Thyroid gland (tissue), 4 donors: ENCODE measurements around the gene ATG14. TPM values are rescaled to one million over a fixed set of nuclear protein-coding genes. Genes with fewer than 3 reads are reported as not detected.

ENCODE experiments used
- DNase-seq, 2 donors: peaks; one replicate each; pipeline ENCODE4 v3.0.0-alpha.2; 2019
- H3K27ac ChIP-seq, 3 donors: fragments of 200-600 bp; sonication (generic); 1 replicate in 2 of 3; 2 replicates in 1 of 3; pipeline ENCODE4 v1.5.1; 2016 to 2019; ENCODE audit warnings: mild to moderate bottlenecking in 1 of 3, moderate library complexity in 1 of 3
- H3K27me3 ChIP-seq: fragments of 200-600 bp; sonication (generic); one replicate; pipeline ENCODE4 v1.5.1; 2019
- H3K36me3 ChIP-seq, 2 donors: fragments of 200-600 bp; sonication (generic); one replicate each; pipeline ENCODE4 v1.5.1; 2016 to 2019
- H3K4me1 ChIP-seq, 2 donors: fragments of 200-600 bp; sonication (generic); one replicate each; pipeline ENCODE4 v1.5.1; 2017 to 2019
- H3K4me3 ChIP-seq, 3 donors: fragments of 200-600 bp; sonication (generic); replicated peaks in 1 of 3; 1 replicate in 2 of 3; 2 replicates in 1 of 3; pipeline ENCODE4 v1.5.1; 2016; ENCODE audit warnings: mild to moderate bottlenecking in 1 of 3
- H3K9me3 ChIP-seq: fragments of 200-600 bp; sonication (generic); one replicate; pipeline ENCODE4 v1.5.1; 2017
- CTCF ChIP-seq, 6 experiments: fragments of 200-600 bp in 3 of 6; fragments of 450-650 bp in 3 of 6; sonication (generic) in 3 of 6; IDR thresholded peaks; one replicate each; pipeline ENCODE4 v1.5.1; 2016 to 2019; ENCODE audit warnings: antibody characterized with exemption in 6 of 6, mild to moderate bottlenecking in 2 of 6, inconsistent platforms in 1 of 6, moderate library complexity in 1 of 6
- POLR2A ChIP-seq, 2 donors: fragments of 450-650 bp; IDR thresholded peaks; one replicate each; pipeline ENCODE4 v1.6.1; 2017; ENCODE audit warnings: antibody characterized with exemption in 2 of 2, mild to moderate bottlenecking in 2 of 2, moderate library complexity in 1 of 2
- WGBS, 2 donors: methylation state at CpG; one replicate each; pipeline ENCODE4 v1.1.5; 2017; 5-methylcytosine and 5-hydroxymethylcytosine counted together
- intact Hi-C: fragments of 100-400 bp; cut with DNase I; formaldehyde crosslinking; loops from one replicate; pipeline ENCODE4 v1.15.1; 2023
- total RNA-seq, 4 donors: library from RNA; depleted of rRNA; stranded (reverse); fragments of >200 nt; gene quantifications; one replicate each; pipeline ENCODE4 v1.2.3, GENCODE V29; 2016

Gene ATG14
- total RNA-seq, 4 donors from 2014 or later: 13.3 to 22.2 (median 19.1) TPM

DNA sequence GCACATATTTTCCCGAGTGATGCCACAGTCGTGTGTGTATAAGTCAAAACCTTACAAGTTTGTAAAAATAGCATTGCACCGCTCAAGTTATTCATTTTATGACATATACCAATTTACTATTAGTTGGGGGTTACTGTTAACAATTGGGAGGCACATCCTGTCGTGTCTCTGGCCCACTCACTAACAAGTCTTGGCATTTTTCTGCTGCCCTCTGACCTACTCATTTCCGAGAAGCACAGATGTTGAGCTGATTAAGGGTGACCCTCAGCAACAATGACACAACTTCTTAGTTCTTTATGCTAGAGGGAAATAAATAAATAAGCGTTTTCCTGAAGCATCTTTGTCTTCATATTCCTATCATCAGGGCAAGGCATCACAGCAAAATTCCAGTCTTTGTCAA is 6.8 kb upstream of the ATG14 start:
- H3K27me3 ChIP-seq: no peaks in the 10 kb centered on the region
- H3K4me3 ChIP-seq: no peak overlapping the region
- intact Hi-C loops: no loop called here
- no peak for DNase-seq
- H3K27ac ChIP-seq: no peak overlapping the region
- H3K9me3 ChIP-seq: no peaks in the 10 kb centered on the region
- no peaks in the 10 kb centered on the region for H3K4me1 ChIP-seq
- WGBS, 2 donors: 57 to 60% methylated on average over 6 of the region's 6 CpGs
- TF ChIP-seq POLR2A (IDR thresholded peaks at IDR 0.05) (no peak), CTCF (IDR thresholded peaks at IDR 0.05) (no peak)
- H3K36me3 ChIP-seq: no peaks in the 10 kb centered on the region

DNA sequence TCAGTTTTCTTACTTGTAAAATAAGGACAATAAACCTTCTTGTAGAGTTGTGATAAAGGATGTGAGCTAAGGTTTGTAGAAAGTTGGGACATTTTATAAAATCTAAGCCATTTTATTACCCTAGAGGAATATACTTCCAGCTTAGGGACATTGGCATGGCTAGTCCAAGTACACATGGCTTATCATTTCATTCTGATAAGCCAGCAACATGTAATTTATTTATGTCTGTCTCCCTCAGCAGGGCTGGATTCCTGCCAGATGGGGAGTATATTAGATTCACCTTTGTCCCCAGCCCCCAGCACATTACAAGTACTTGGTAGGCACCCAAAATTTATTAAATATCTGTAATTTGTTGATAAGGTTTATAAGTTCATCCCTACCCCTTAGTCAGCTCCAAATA is 6.3 kb upstream of the ATG14 start:
- intact Hi-C loops: no loop called here
- H3K4me1 ChIP-seq: no peaks in the 10 kb centered on the region
- H3K9me3 ChIP-seq: no peaks in the 10 kb centered on the region
- H3K27ac ChIP-seq: no peak overlapping the region
- no peak for DNase-seq
- no peaks in the 10 kb centered on the region for H3K36me3 ChIP-seq
- TF ChIP-seq POLR2A (IDR thresholded peaks at IDR 0.05) (no peak), CTCF (IDR thresholded peaks at IDR 0.05) (no peak)
- no peaks in the 10 kb centered on the region for H3K27me3 ChIP-seq
- no peak overlapping the region for H3K4me3 ChIP-seq

GRCh38 chr14:55416866-55417265 is 5.2 kb upstream of the ATG14 start:
- Histone ChIP-seq H3K4me1 (peaks cover 0 to 7% of the 10 kb centered on the region in 2 donors), H3K9me3 (no peaks in the 10 kb centered on the region), H3K27ac (no peak overlapping the region), H3K27me3 (no peaks in the 10 kb centered on the region), H3K4me3 (no peak overlapping the region), H3K36me3 (no peaks in the 10 kb centered on the region)
- TF ChIP-seq POLR2A (IDR thresholded peaks at IDR 0.05) (no peak), CTCF (IDR thresholded peaks at IDR 0.05) (peak in 2 of 6 experiments; percentile 7 to 11)
- 32 to 47% methylated on average over 5 of the region's 5 CpGs for WGBS, 2 donors
- intact Hi-C loops: no loop called here
- DNase-seq: peak in 1 of 2 donors; percentile 6

- H3K9me3 ChIP-seq: no peaks in the 10 kb centered on the region
- H3K36me3 ChIP-seq: no peaks in the 10 kb centered on the region
- intact Hi-C loops: no loop called here
- no peak for TF ChIP-seq POLR2A (IDR thresholded peaks at IDR 0.05)
- TF ChIP-seq CTCF (IDR thresholded peaks at IDR 0.05): no peak
- H3K27me3 ChIP-seq: no peaks in the 10 kb centered on the region
- no peak overlapping the region for H3K27ac ChIP-seq
- DNase-seq: no peak
- WGBS, 2 donors: 80% methylated on average over 3 of the region's 3 CpGs
- H3K4me1 ChIP-seq: peaks cover 12 to 20% of the 10 kb centered on the region in 2 donors
- no peak overlapping the region for H3K4me3 ChIP-seq
Measured at GRCh38 chr14:55414551-55414950, 2.9 kb upstream of the ATG14 start.

GRCh38 chr14:55412676-55413075 is 1.0 kb upstream of the ATG14 start:
- Histone ChIP-seq H3K27me3 (no peaks in the 10 kb centered on the region), H3K4me3 (no peak overlapping the region)
- WGBS, 2 donors: 67 to 77% methylated on average over 5 of the region's 5 CpGs

More at GRCh38 chr14:55412676-55413075, 1.0 kb upstream of the ATG14 start:
- H3K9me3 ChIP-seq: no peaks in the 10 kb centered on the region
- no peak for DNase-seq
- TF ChIP-seq CTCF (IDR thresholded peaks at IDR 0.05): no peak
- no peak for TF ChIP-seq POLR2A (IDR thresholded peaks at IDR 0.05)
- intact Hi-C loops: no loop called here
- no peak overlapping the region for H3K27ac ChIP-seq
- H3K36me3 ChIP-seq: no peaks in the 10 kb centered on the region
- H3K4me1 ChIP-seq: peaks cover 12 to 20% of the 10 kb centered on the region in 2 donors
